Effector memory CD4-positive, alpha-beta T cell (primary cell): ENCODE measurements around the gene LAMB4.

ENCODE experiments used
- DNase-seq, 3 donors: peaks; one replicate each; pipeline ENCODE4 v3.0.0-alpha.2; 2020
- H3K27ac ChIP-seq: 2 replicates; pipeline ENCODE4 v1.7.0; 2013; ENCODE audit warnings: mild to moderate bottlenecking, low read length, moderate library complexity; ENCODE audit not compliant: insufficient read depth, poor library complexity, severe bottlenecking
- H3K27me3 ChIP-seq: replicated peaks from 2 replicates; pipeline ENCODE4 v1.7.0; 2013; ENCODE audit warnings: mild to moderate bottlenecking, low read length; ENCODE audit not compliant: insufficient read depth, control insufficient read depth, poor library complexity, severe bottlenecking
- H3K36me3 ChIP-seq: 2 replicates; pipeline ENCODE4 v1.7.0; 2013; ENCODE audit warnings: mild to moderate bottlenecking, low read length, moderate library complexity; ENCODE audit not compliant: control insufficient read depth, insufficient read depth
- H3K4me1 ChIP-seq: 2 replicates; pipeline ENCODE4 v1.7.0; 2013; ENCODE audit warnings: low read length, mild to moderate bottlenecking; ENCODE audit not compliant: control insufficient read depth, insufficient read depth, poor library complexity, severe bottlenecking
- H3K4me3 ChIP-seq: 2 replicates; pipeline ENCODE4 v1.7.0; 2013; ENCODE audit warnings: low read length, low read depth, mild to moderate bottlenecking; ENCODE audit not compliant: insufficient read depth, poor library complexity, severe bottlenecking
- H3K9me3 ChIP-seq: 2 replicates; pipeline ENCODE4 v1.7.0; 2013; ENCODE audit warnings: mild to moderate bottlenecking, low read length, moderate library complexity; ENCODE audit not compliant: control insufficient read depth

LAMB4 gene

GRCh38 chr7:107978815-107979408, 151.2 kb downstream of the LAMB4 start:
- Histone ChIP-seq H3K9me3 (no peaks in the 10 kb centered on the region), H3K27ac (no peak overlapping the region)

GRCh38 chr7:107977048-107977447, 153.1 kb downstream of the LAMB4 start:
- no peaks in the 10 kb centered on the region for H3K4me1 ChIP-seq
- no peaks in the 10 kb centered on the region for H3K9me3 ChIP-seq
- DNase-seq: no peak
- H3K36me3 ChIP-seq: no peaks in the 10 kb centered on the region
- no peaks in the 10 kb centered on the region for H3K27me3 ChIP-seq
- no peak overlapping the region for H3K27ac ChIP-seq
- H3K4me3 ChIP-seq: no peak overlapping the region

More at GRCh38 chr7:107978815-107979408, 151.2 kb downstream of the LAMB4 start:
- H3K4me3 ChIP-seq: no peak overlapping the region
- no peak for DNase-seq
- H3K27me3 ChIP-seq: no peaks in the 10 kb centered on the region
- no peaks in the 10 kb centered on the region for H3K4me1 ChIP-seq
- no peaks in the 10 kb centered on the region for H3K36me3 ChIP-seq

DNA sequence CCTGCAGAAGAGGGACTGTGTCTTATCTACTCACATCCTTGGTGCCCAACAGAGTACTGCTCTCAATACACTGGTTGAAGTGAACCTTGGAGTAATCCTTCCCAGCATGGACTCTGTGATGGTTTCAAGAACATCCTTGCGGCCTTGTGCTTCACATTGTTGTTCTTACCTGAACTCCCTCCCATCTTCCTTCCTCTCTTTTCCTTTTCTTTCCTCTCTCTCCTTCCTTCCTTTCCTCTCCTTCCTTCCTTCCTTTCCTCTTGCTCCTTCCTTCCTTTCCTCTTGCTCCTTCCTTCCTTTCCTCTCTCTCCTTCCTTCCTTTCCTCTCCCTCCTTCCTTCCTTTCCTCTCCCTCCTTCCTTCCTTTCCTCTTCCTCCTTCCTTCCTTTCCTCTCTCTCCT, 153.5 kb downstream of the LAMB4 start:
- no peaks in the 10 kb centered on the region for H3K9me3 ChIP-seq
- H3K27ac ChIP-seq: no peak overlapping the region
- no peaks in the 10 kb centered on the region for H3K27me3 ChIP-seq
- DNase-seq: no peak
- no peaks in the 10 kb centered on the region for H3K36me3 ChIP-seq
- no peak overlapping the region for H3K4me3 ChIP-seq
- H3K4me1 ChIP-seq: no peaks in the 10 kb centered on the region

- Histone ChIP-seq H3K4me3 (no peak overlapping the region), H3K36me3 (no peaks in the 10 kb centered on the region)
- no peak for DNase-seq
Measured at GRCh38 chr7:107975394-107976013, 154.7 kb downstream of the LAMB4 start.

GRCh38 chr7:107973861-107974260, 156.3 kb downstream of the LAMB4 start:
- no peak for DNase-seq
- no peak overlapping the region for H3K27ac ChIP-seq
- no peaks in the 10 kb centered on the region for H3K27me3 ChIP-seq
- no peaks in the 10 kb centered on the region for H3K4me1 ChIP-seq
- H3K4me3 ChIP-seq: no peak overlapping the region
- H3K36me3 ChIP-seq: no peaks in the 10 kb centered on the region
- H3K9me3 ChIP-seq: no peaks in the 10 kb centered on the region

More at GRCh38 chr7:107975394-107976013, 154.7 kb downstream of the LAMB4 start:
- no peaks in the 10 kb centered on the region for H3K9me3 ChIP-seq
- no peaks in the 10 kb centered on the region for H3K27me3 ChIP-seq
- H3K27ac ChIP-seq: no peak overlapping the region
- no peaks in the 10 kb centered on the region for H3K4me1 ChIP-seq
